Superior temporal gyrus (tissue), 1 donor: ENCODE results near the gene PCDH10.

ENCODE experiments used
- DNase-seq: peaks from one replicate; pipeline ENCODE4 v3.0.0-alpha.2; 2016; ENCODE audit errors: extremely low spot score

PCDH10 gene, protein sequence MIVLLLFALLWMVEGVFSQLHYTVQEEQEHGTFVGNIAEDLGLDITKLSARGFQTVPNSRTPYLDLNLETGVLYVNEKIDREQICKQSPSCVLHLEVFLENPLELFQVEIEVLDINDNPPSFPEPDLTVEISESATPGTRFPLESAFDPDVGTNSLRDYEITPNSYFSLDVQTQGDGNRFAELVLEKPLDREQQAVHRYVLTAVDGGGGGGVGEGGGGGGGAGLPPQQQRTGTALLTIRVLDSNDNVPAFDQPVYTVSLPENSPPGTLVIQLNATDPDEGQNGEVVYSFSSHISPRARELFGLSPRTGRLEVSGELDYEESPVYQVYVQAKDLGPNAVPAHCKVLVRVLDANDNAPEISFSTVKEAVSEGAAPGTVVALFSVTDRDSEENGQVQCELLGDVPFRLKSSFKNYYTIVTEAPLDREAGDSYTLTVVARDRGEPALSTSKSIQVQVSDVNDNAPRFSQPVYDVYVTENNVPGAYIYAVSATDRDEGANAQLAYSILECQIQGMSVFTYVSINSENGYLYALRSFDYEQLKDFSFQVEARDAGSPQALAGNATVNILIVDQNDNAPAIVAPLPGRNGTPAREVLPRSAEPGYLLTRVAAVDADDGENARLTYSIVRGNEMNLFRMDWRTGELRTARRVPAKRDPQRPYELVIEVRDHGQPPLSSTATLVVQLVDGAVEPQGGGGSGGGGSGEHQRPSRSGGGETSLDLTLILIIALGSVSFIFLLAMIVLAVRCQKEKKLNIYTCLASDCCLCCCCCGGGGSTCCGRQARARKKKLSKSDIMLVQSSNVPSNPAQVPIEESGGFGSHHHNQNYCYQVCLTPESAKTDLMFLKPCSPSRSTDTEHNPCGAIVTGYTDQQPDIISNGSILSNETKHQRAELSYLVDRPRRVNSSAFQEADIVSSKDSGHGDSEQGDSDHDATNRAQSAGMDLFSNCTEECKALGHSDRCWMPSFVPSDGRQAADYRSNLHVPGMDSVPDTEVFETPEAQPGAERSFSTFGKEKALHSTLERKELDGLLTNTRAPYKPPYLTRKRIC

DNA sequence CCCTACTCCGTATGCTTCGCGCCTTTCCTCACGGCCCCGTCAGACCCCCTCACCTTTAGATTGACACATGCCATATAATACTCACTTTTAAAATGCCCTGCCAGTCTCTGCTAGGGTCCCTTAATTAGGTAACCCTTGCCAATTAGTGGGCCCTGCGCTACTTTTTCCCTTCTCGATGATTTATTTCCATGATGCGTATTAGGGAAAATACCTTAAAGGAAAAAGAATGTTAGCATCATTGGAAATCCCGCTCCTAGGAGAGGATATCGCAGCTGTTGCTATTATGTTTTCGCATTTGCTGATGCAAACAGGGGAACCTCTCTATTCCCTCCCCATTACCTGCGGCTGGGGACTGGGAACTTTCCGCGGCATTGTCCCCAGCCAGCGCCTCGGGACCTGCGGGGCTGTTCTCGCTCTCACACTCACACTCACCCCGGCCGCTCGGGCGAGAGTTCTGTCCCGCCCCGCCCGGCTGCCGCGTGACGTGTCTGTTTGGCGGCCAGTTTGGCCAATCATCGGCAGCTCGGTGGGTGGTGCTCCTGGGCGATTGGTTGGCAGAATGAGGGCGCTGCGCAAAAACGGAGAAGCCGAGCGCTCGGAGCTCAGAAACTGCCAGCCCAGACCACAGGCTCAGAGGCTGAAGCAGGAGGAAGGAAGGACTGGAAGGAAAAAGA, at the start of gene PCDH10:
PCDH10 (plus strand) TSS at position 605 of the 674 bp plus-strand sequence. CDS start 847 bp downstream, outside the sequence.
- peak; percentile 99 for DNase-seq

DNA sequence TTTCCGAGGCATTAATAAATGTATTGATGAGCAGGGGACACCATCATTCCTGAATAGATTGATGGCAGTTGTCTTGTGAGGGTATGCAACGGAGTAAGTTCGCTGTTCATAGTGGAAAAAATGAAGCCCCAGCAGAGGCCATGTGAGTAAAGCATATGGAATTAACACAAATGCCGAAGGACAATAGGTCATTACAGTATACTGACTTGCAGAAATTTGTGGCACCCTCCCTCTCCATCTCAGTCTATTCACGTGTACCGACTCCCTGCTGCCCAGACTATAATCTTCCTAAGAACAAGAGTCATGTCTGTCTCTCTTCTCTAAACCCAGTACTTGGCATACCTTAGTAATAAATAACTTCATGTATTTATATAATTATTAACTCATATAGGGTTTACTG, 47.1 kb upstream of the PCDH10 start:
- DNase-seq, result no peak

DNA sequence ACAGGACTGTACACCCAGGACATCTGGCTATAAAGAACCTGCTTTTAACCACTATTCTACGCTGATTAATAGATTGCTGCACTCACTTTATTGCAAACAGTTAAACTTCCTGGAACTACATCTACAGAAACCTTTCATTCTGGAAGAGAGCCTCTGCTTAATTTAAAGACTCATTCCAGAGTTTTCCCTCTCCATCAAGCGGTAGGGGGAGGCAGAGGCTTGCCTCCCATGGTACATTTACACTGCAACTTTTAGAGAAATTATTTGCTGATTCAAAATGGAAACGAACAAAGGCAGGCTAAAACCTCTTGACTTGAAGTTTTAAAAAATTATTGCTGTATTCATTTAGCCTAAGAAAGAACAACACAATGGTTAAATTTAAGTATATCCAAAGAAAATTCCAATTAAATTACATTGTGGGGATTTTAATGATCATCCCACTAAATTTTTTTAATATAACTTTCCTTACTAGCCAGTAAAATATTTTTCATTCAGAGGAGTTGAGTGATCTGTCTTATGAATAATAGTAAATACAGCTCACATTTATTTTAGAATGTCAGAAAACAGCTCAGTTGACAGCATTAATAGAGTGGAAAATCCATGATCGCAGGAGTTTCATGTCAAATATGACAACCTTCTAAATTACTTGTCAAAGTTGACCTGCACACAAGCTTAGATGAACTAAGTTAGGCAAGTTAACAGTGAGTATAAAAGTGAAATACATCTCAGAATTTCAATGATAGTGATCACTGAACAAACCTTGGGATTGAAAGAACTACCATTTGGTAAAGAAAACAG, 46.3 kb upstream of the PCDH10 start:
- DNase-seq, result no peak

DNA sequence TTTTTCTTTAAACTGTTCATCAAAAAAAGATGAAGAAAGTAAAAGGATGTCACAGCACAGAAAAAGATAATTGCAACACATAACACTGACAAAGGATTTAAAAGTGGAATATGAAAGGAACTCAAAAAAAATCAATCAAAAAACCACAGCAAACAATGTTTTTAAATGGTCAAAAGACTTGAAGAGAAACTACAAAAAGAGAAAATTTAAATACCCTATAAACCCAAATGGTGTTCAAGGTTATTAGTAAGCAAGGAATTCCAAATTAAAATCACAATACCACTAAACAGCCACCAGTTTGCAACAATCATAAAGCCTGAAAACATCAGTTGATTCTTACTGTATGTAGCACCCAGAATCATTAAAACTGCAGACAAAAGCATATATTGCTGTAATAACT, 36.5 kb upstream of the PCDH10 start:
- DNase-seq, result no peak

DNA sequence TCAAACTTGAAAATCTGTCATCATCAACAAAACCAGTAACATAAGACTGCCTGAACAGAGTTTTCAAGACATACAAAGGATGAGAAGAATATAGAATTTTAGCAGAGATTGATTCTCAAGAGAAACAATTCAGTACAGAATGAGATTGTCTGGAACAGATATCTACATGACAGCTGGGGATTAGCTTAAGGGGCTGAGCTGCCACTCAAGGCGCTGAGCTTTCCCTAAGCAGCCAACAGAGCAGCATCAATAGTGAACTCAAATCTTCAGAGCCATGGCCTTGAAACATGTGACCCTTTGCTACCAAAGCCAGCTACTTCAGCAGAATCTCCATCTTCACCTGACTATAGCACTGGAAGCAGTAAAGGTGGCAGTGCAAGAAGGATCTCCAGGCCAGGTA, 24.3 kb upstream of the PCDH10 start:
- no peak for DNase-seq

DNA sequence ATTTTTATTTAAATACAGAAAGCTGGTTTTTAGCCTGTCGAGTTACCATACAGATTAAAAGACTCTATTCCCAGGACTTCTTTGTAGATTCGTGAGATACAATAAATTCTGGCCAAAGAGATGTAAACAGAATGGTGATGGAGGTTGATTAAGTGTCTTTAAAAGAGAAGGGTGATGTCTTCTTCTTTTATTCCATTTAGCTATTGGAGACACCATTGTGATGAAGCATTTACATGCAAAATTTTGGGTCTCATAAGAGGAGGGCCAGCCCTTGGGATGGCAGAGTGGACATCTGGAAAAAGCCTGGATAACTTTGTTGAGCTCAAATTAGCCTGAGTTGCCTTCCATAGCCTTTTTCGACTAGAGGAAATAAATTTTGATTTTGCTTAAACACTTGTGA, 21.6 kb upstream of the PCDH10 start:
- DNase-seq, result no peak

DNA sequence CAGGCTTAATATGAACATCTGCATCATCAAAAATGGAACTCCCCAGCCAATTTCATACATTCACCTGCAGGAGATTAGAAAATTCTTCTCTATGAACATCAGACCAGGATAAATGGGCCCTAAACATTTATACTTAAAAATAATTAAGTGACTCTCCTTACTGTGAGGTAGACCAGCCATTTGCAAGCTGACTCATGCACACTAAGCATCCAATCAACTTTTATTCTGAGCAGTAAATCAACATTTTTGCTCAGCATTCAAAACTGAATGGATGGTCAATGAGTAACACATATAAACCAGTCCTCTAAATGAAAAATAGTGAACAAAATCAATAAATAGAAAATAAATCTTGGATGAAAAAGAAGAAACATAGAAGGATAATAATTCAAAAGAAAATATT, 19.9 kb upstream of the PCDH10 start:
- DNase-seq, result no peak

DNA sequence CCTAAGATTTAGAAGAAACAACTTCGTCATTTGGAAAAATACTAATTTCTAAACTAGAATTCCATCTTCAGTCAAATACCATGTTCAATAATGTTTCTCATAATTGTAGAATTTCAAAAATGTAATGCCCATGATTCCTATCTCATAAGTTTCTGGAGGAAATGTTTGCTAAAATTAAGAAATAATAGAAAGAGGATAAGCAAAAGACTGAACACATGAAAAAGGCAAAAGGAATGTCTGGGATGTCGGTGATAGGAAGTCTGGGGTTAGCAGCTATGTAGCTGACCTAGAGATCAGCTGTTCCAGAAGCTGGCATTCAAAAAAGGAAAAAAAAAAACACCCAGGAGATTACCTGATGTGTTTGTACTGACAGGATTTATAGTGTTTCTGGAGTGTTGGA, 18.9 kb upstream of the PCDH10 start:
- DNase-seq, result no peak

DNA sequence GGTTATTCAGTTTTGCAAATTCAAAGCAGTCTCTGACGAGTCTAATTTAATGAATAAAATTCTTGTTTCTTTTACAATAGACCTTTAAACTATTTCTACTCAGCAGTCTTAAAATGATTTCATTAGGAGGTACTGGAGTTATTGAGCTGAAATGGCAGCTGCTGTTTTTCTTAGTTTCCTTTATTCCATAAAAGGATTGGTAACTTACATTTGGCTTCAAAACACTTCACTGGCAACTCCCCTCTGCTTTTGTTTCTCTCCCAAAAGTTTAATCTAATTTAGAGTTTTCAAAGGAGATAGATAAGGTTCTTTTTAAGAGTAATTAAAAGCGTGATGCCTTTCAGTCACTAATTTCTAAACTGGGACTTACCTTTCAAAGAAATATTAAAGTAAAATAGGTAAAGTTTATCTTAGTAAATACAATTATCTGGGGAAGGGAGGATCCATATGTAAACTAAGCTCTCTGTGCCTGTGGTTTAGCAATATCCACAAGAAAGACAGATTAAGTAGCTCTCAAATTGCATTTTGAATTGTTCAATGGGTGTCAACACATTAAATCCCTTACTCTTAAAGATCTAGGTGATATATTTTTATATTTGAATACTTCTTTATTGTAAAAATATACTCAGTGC, 17.1 kb upstream of the PCDH10 start:
- DNase-seq, result no peak

DNA sequence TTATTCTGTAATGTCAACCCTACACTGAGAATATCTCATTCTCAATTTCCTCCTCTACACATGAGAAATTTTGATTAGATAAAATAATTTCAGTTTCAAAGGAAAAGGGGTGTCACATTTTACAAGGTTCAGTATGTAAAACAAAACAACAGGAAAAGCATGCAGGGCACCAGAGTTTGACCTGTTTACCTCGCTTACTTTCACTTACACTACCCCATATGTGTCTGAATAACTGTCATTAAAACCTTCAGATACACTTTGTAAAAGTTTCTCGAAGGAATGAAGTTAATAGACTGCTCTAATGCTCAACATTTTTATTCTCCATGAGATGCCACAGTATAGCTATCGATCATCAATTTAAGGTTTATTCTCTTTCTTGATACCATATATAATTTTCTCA, 12.3 kb upstream of the PCDH10 start:
- no peak for DNase-seq

DNA sequence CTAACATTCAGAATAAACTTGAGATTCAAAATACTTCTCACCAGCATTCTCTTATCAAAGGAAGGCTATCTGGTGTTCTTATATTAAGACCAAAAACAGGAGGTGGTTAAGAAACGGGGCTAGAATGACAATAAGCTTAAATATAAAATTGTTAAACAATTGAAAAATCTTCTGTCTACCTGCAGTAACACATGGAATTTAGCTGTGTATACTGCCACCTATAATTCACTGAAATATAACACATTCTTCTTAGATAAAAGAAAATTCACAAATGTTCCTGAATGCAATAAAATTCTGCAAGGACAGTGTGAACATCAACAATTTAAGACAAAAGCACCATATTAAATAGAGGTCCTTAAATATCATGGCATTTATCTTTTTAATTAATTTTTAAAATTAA, 11.5 kb upstream of the PCDH10 start:
- DNase-seq, result peak; percentile 57

DNA sequence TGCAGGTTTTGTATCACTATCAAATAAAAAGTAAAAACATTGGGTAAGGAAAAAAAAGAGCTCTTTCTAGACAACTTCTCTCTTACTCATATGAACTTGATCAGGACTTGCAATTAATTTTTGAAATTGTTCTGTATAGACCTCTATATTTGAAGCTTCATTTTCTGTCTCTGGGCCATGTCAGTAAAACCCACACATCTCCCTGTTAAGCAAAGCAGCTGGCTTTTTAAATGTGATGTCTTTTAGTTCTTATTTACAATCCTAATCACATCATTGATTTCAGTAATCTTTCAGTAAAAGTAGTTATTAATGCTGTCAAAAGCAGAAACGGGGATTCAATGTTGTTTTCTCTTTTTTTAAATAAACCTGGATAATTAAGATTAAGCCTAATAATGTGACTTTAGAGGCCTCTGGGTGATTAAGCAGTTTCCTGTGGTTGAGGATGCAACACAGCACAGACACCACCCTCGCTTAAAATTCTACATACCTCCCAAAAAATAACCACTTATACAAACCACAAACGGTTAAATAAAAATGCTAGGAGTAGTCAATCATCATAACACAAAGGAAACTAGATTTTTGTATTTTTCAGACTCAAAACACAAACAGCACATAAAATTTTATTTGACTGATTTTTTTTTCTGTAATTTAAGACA, 5.2 kb upstream of the PCDH10 start:
- peak; percentile 52 for DNase-seq

DNA sequence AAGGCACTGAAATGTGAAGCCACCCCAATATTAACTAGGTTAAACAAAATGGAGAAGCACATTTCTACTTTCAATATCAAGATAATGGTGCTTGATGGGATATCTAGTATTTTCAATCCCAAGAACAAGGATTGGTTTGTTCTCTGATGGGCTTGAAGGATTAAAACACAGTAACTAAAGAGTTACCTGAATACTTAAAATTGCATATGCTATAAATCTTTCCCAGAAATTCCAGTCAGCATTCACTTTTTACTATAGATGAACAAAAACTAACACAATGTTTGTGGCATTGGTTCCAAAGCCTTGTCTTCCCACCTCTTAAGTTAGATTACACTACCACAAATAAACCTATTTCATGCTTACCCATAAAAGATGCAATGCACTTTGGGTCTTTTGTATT, 3.9 kb upstream of the PCDH10 start:
- peak; percentile 72 for DNase-seq

DNA sequence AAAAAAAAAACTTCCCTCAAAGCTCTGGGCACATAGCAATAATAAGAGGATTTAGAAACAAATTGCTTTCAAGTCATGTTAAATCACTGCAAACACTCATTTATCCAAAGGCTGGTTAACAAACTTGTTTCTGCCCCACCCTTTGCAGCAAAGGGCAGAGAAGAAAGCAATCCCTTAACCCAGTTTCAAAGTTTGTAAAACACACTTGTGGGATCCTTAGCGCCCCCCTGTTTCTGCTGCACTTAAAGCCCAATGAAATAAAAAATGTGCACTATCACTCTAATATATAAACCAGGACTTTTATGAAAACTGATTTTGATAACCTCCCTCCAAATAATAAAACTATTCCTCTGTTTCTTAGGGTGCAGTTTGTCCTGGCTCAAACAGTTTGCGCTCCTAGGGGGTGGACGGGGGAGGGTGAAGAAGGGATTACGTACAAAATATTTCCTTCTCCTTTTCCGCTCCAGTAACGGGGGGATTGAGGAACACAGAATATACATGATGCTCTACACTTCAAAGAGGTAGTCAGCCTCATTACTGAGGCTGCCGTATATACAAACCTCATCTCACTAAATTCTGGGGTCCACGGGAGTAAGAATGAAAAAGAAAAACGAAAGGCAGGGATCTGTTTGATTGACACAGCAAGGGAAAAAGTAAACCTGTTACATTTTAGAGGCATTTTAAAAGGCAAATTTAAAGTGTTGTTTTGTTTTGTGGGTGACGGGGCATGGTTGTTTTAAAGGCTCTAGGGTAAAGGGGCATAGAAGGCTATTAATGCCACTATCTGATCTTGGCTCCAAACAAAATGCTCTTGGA, 3.1 kb upstream of the PCDH10 start:
- peak; percentile 77 for DNase-seq

DNA sequence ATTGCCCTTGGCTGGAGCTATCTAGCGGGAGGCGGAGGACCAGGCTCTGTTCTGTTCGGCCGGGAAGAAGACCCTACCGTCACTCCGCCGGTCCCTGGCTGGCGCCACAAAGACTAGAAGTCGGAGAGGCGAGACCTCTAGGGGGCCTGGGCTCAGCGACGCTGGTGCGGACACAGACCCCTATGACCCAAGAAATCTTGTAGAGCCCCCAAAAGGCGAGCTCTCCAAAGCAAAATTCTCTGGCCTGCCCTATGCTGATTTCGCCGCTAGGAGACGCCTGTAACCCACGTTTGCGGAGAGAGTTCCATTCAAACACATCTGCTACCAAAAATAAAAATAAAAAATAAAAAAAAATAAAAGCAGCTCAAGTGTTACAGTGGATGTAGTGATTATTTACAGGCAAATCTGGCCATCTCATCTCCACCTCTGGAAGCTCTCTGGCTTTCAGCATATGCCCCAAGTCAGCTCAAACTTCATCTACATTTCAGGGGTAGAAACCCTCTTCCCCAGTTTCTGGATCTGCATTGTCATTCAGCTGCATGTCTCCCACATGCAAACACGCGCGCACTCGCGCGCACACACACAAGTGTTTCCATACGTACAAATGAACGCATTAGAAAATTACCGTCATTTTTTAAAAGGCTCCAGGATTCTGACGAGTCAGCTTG, 2.4 kb upstream of the PCDH10 start:
- DNase-seq, result peak; percentile 97

DNA sequence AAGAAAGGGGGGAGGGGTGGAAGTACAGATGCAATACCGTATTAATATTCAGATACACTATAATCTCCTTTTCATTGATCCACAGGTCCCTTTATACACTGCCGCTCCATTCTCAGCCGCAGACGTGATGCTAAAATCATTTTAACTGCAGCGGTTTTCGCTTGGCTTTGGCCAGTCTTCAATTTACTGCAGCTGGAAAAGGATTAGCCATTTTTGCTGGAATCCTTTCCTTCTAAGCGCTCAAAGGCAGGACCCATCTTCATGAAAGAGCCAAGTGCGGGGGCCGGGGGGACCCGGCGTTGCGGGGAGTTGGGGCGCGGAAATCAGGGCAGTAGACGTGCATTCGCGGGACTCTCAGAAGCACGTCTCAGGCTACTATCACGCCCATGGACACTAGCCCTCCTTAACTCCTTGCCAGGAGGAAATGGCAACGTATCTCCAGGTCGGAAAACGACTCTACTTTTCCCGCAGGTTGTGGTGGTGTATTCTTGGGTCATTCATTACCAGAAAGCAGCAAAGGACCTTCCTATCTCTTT, 1.7 kb upstream of the PCDH10 start:
- peak; percentile 72 for DNase-seq

DNA sequence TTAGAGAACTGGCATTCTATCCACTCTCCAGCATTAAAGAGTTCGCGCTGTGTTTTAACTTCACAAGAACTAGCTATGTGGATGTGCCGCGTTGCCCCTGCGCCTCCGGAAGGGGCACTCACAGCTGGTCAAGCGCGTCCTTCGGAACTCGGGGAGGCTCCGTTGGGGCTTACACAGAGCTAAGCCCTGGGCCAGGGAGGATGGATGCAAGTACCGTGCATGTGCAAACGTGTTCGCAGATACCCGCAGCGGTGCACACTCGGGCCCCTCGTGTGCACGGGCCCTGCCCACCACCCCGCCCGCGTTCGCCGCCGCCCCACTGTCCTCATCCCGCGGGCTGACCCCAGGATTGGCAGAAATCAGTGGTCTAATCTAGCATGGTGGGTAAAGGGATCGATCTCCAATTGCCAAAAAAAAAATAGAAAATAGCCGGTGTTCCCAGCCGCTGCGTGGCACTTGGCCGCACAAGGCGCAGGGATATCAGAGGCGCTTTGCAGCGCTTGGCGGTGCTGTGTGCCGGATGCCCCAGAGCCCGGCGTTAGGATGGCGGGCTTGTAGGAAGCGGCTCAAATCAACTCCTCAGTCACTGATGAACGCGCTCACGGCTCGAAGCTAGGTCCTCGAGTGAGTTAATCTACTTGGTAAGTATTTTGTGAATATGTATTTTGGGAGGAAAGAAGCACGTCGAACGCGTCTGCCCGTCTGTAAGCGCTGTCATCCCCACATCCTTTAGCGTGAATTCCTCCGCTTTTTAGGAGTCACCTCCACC, 989 bp upstream of the PCDH10 start:
- peak; percentile 85 for DNase-seq

DNA sequence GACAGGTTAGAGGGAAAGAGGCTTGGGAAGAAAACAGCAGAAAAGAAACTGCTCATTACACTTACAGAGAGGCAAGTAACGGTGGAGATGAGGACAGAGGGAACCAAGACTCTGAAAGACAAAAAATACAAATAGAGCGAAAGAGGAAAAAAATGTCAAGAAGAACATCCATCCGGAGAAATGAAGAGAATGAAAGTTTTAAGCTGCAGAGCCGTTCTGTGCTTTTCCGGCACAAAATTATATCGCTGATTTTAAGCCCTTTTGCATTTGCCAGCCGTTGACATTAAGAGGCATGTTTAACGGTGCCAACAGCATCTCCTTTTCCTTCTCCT, 236 bp downstream of the PCDH10 start:
- DNase-seq, result no peak
